SK-N-SH (cell line): ENCODE data around the gene MPC1.

Source experiments
- EP300 ChIP-seq, 2 experiments: IDR thresholded peaks; 2 replicates each; pipeline versions ENCODE4 v1.4.0 to v1.6.1; 2012; ENCODE audit warnings: borderline replicate concordance in 1 of 2, low read depth in 1 of 2, low read length in 1 of 2
- TCF12 ChIP-seq: IDR thresholded peaks from 2 replicates; pipeline ENCODE4 v1.4.0; 2012
- TF ChIP-seq, protein P1 (sequence below): fragments of 200-600 bp; sonication (generic); IDR thresholded peaks from 2 replicates; pipeline ENCODE4 v1.6.1; 2017; ENCODE audit warnings: antibody characterized with exemption, mild to moderate bottlenecking, moderate library complexity

DNA sequence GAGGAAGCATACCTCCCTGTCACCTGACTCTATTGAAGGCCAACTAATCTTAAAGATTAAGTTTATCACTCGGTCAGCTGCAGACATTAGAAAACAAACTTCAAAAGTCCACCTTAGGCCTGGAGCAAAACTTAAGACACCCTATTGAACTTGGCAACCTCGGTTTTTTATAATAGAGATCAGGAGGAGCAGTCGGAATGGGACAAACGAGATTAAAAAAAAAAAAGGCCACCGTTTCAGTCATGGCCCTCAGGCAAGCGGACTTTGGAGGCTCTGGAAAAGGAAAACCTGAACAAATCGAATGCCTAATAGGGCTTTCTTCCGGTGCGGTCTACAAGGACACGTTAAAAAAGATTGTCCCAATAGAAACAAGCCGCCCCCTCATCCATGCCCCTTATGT lies 67.3 kb downstream of the MPC1 start:
- TF ChIP-seq, protein P1, sequence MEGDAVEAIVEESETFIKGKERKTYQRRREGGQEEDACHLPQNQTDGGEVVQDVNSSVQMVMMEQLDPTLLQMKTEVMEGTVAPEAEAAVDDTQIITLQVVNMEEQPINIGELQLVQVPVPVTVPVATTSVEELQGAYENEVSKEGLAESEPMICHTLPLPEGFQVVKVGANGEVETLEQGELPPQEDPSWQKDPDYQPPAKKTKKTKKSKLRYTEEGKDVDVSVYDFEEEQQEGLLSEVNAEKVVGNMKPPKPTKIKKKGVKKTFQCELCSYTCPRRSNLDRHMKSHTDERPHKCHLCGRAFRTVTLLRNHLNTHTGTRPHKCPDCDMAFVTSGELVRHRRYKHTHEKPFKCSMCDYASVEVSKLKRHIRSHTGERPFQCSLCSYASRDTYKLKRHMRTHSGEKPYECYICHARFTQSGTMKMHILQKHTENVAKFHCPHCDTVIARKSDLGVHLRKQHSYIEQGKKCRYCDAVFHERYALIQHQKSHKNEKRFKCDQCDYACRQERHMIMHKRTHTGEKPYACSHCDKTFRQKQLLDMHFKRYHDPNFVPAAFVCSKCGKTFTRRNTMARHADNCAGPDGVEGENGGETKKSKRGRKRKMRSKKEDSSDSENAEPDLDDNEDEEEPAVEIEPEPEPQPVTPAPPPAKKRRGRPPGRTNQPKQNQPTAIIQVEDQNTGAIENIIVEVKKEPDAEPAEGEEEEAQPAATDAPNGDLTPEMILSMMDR = no peak
- TF ChIP-seq EP300 (IDR thresholded peaks at IDR 0.05; ENCODE audit: borderline replicate concordance in 1 of 2, low read depth in 1 of 2, low read length in 1 of 2) (no peak), TCF12 (no peak)
